IgD-negative memory B cell (primary cell): ENCODE data around the gene HRK. TPM values are rescaled to one million over a fixed set of nuclear protein-coding genes. Genes with fewer than 3 reads are reported as not detected.

Source experiments
- H3K27ac Mint-ChIP-seq, 3 donors: one replicate each; pipeline ENCODE4 v1.8.0; 2020 to 2022; ENCODE audit warnings: mild to moderate bottlenecking in 3 of 3, mixed read lengths in 3 of 3, moderate library complexity in 1 of 3
- H3K27me3 Mint-ChIP-seq: one replicate; pipeline ENCODE4 v1.8.0; 2021; ENCODE audit warnings: mixed read lengths
- H3K36me3 Mint-ChIP-seq: one replicate; pipeline ENCODE4 v1.8.0; 2020; ENCODE audit warnings: mild to moderate bottlenecking, mixed read lengths
- H3K4me1 Mint-ChIP-seq, 3 donors: one replicate each; pipeline ENCODE4 v1.8.0; 2020 to 2022; ENCODE audit warnings: mixed read lengths in 3 of 3, mild to moderate bottlenecking in 1 of 3
- H3K4me3 Mint-ChIP-seq, 4 donors: one replicate each; pipeline ENCODE4 v1.8.0; 2020 to 2022; ENCODE audit warnings: mild to moderate bottlenecking in 4 of 4, mixed read lengths in 4 of 4, moderate library complexity in 3 of 4
- H3K9me3 Mint-ChIP-seq, 3 donors: one replicate each; pipeline ENCODE4 v1.8.0; 2020 to 2021; ENCODE audit warnings: mixed read lengths in 3 of 3, mild to moderate bottlenecking in 1 of 3
- polyA plus RNA-seq: library from polyadenylated mRNA; unstranded; fragments of 300-500 nt; fragmentation: Illumina TruSeq; gene quantifications from one replicate; pipeline ENCODE4 v1.2.3, GENCODE V29; 2021

Gene HRK
- polyA plus RNA-seq, 1 donor from 2014 or later, result 3.7 TPM

DNA sequence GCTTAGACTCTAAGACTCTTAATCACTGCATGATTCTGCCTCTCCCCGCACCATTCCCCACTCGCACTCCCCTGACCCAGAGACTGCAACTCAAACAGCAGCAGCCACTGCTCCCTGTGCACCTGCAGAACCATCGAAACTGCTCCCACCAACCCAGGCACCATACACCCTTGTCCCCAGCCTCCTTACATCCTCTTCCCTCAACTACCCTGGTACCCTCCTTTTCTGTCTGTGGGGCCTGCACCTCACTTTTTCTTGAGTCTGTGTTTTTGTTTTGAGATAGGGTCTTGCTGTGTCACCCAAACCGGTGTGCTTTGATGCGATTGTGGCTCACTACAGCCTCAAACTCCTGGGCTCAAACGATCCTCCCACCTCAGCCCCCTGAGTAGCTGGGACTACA, 73.7 kb downstream of the HRK start:
- peaks cover 18 to 39% (median 29%) of the 10 kb centered on the region in 3 donors for H3K4me1 Mint-ChIP-seq
- peak overlapping the region in 1 of 3 donors; percentile 88 for H3K27ac Mint-ChIP-seq
- no peaks in the 10 kb centered on the region for H3K36me3 Mint-ChIP-seq
- peak overlapping the region in 3 of 4 donors; percentile 40 to 71 (median 57) for H3K4me3 Mint-ChIP-seq
- H3K27me3 Mint-ChIP-seq, result no peaks in the 10 kb centered on the region
- H3K9me3 Mint-ChIP-seq, result peaks cover 0 to 3% (median 0%) of the 10 kb centered on the region in 3 donors

DNA sequence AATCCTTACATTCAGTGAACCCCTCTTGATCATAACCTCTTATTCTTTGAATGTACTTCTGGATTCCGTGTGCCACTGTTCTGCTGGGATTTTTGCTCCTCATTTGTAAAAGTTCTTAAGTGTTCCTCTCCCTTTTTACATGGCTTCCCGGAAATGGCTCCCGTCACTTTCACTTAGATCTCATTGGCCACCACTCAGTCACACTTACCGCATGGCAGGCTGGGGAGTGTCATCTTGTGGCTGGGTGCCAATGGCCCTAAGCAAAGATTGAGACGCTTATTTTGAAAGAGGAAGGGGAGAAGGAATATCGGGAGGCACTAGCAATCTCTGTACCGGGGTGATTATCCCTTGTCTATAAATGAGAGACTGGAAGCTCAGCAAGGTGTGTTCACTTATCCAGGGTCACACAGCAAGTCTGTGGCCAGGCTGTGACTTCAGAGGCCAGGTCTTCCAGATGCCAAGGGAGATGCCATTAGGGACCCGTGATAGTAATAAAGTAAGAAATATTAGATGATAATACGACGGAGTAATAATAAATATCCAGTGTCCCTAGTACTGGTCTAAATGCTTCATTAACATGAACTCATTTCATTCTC, 74.3 kb downstream of the HRK start:
- Mint-ChIP-seq H3K27me3 (no peaks in the 10 kb centered on the region), H3K27ac (peak overlapping the region in 1 of 3 donors; percentile 57), H3K9me3 (peaks cover 0 to 3% (median 0%) of the 10 kb centered on the region in 3 donors), H3K4me3 (no peak overlapping the region), H3K4me1 (peaks cover 14 to 36% (median 28%) of the 10 kb centered on the region in 3 donors), H3K36me3 (no peaks in the 10 kb centered on the region)

Other genes with a start within 250 kb of the HRK start
- 33.0 TPM for gene SPRING1, start 143.4 kb downstream of the HRK start, polyA plus RNA-seq
- gene RNFT2, start 143.1 kb downstream of the HRK start, polyA plus RNA-seq, result 3.3 TPM
- 11.3 TPM for gene FBXW8, start 29.5 kb upstream of the HRK start, polyA plus RNA-seq
- 24.5 TPM for gene TESC, start 218.0 kb upstream of the HRK start, polyA plus RNA-seq